ENCODE data around the gene OR10A3.

OR10A3 gene

DNA sequence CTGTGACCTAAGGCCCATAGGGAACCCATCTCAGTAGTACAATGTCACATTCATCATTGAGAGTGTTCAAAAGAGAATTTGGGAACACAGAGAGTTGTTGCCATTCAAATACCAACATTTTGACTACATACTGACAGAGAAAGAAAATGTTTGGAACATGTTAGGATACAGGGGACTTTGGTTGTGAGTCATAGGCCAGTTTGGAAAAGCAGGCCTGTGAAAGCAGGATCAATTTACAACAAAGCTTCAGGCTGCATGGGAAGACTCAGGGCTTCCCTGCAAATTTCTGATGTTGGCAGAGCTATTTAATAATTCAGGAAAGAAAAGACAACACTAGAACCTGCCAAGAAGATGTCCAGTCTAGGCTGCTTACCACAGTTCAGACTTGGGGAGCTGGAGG, 23.4 kb upstream of the OR10A3 start:
- H3K4ac ChIP-seq (ENCODE audit: low read length) = no peak overlapping the region
- H2AFZ ChIP-seq (ENCODE audit: low read length) = peak overlapping the region; percentile 4
- no peak overlapping the region for H3K27ac ChIP-seq (replicated peaks; ENCODE audit: low read length)
- H3K18ac ChIP-seq (ENCODE audit: low read length) = no peak overlapping the region
- H3K9ac ChIP-seq (ENCODE audit: low read depth, low read length, poor library complexity) = no peak overlapping the region
- H3K23ac ChIP-seq (ENCODE audit: low read depth, low read length, poor library complexity) = no peak overlapping the region
- no peak overlapping the region for H2BK5ac ChIP-seq (ENCODE audit: low read length)
- no peak overlapping the region for H3K14ac ChIP-seq (ENCODE audit: low read length)
- H3K36me3 ChIP-seq (replicated peaks in 1 of 2; ENCODE audit: control insufficient read depth in 2 of 2, insufficient read depth in 2 of 2, low read length in 2 of 2) = no peaks in the 10 kb centered on the region
- H2BK12ac ChIP-seq (ENCODE audit: low read length) = no peak overlapping the region
- no peak overlapping the region for H2BK15ac ChIP-seq (ENCODE audit: low read length)
- peaks cover 0 to 28% (median 0%) of the 10 kb centered on the region in 3 experiments for H3K27me3 ChIP-seq (ENCODE audit: control insufficient read depth in 3 of 3, insufficient read depth in 3 of 3, low read depth in 1 of 3, low read length in 3 of 3)
- no peaks in the 10 kb centered on the region for H3K79me1 ChIP-seq (ENCODE audit: low read depth, low read length)
- H3K4me1 ChIP-seq (ENCODE audit: control insufficient read depth in 2 of 2, insufficient read depth in 1 of 2, low read depth in 1 of 2, low read length in 2 of 2) = no peaks in the 10 kb centered on the region
- H3K9me3 ChIP-seq (replicated peaks in 1 of 2; ENCODE audit: control insufficient read depth in 2 of 2, insufficient read depth in 1 of 2, low read depth in 1 of 2, low read length in 2 of 2) = peaks cover 3% of the 10 kb centered on the region in 2 donors
- H2AK5ac ChIP-seq (ENCODE audit: low read depth, low read length) = no peak overlapping the region
- no peak for DNase-seq (ENCODE audit: low spot score)
- H4K8ac ChIP-seq (ENCODE audit: low read depth, low read length) = no peak overlapping the region
- no peak overlapping the region for H4K91ac ChIP-seq (ENCODE audit: low read depth, low read length, poor library complexity)
- no peak overlapping the region for H3K4me3 ChIP-seq (ENCODE audit: low read length in 2 of 2)
- no peak overlapping the region for H3K4me2 ChIP-seq (ENCODE audit: insufficient read depth, low read length, poor library complexity, severe bottlenecking)
- H2BK120ac ChIP-seq (ENCODE audit: low read depth, low read length) = no peak overlapping the region

DNA sequence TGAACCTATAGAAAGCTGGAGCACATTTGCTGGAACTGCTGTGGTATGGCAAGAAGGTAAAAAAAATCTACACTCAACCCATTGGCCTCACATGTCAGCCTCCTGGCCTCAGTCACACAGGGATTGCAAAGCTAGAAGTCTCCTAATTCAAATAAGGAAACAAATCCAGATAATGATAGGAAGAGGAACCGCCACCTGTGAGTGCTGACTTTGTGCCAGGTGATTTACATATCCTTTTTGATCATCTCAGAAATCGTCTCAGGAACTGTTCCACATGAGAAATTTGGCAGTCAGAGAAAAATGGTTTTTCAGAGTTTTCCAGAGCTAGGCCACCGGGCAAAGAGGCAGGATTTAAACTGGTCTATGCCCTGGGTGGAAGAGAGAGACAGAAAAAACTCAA, 22.8 kb upstream of the OR10A3 start:
- Histone ChIP-seq H2BK120ac (ENCODE audit: low read depth, low read length) (no peak overlapping the region), H3K9ac (ENCODE audit: low read depth, low read length, poor library complexity) (no peak overlapping the region), H3K4me1 (ENCODE audit: control insufficient read depth in 2 of 2, insufficient read depth in 1 of 2, low read depth in 1 of 2, low read length in 2 of 2) (no peaks in the 10 kb centered on the region), H3K18ac (ENCODE audit: low read length) (no peak overlapping the region), H2BK15ac (ENCODE audit: low read length) (no peak overlapping the region), H3K14ac (ENCODE audit: low read length) (no peak overlapping the region), H2BK12ac (ENCODE audit: low read length) (no peak overlapping the region), H3K23ac (ENCODE audit: low read depth, low read length, poor library complexity) (no peak overlapping the region), H3K4me2 (ENCODE audit: insufficient read depth, low read length, poor library complexity, severe bottlenecking) (no peak overlapping the region), H3K36me3 (replicated peaks in 1 of 2; ENCODE audit: control insufficient read depth in 2 of 2, insufficient read depth in 2 of 2, low read length in 2 of 2) (no peaks in the 10 kb centered on the region), H3K9me3 (replicated peaks in 1 of 2; ENCODE audit: control insufficient read depth in 2 of 2, insufficient read depth in 1 of 2, low read depth in 1 of 2, low read length in 2 of 2) (peaks cover 3% of the 10 kb centered on the region in 2 donors), H3K79me1 (ENCODE audit: low read depth, low read length) (no peaks in the 10 kb centered on the region), H3K4ac (ENCODE audit: low read length) (no peak overlapping the region), H2AK5ac (ENCODE audit: low read depth, low read length) (no peak overlapping the region), H3K27ac (replicated peaks; ENCODE audit: low read length) (no peak overlapping the region), H4K8ac (ENCODE audit: low read depth, low read length) (no peak overlapping the region), H3K27me3 (ENCODE audit: control insufficient read depth in 3 of 3, insufficient read depth in 3 of 3, low read depth in 1 of 3, low read length in 3 of 3) (peaks cover 0 to 24% (median 0%) of the 10 kb centered on the region in 3 experiments), H2BK5ac (ENCODE audit: low read length) (no peak overlapping the region), H4K91ac (ENCODE audit: low read depth, low read length, poor library complexity) (no peak overlapping the region), H3K4me3 (ENCODE audit: low read length in 2 of 2) (no peak overlapping the region), H2AFZ (ENCODE audit: low read length) (no peak overlapping the region)
- no peak for DNase-seq (ENCODE audit: low spot score)
- no CpG with 5 or more reads among the region's 3 CpGs for WGBS, 2 donors (ENCODE audit: extremely low coverage in 2 of 2, insufficient read length in 2 of 2, insufficient replicate concordance in 1 of 2)

DNA sequence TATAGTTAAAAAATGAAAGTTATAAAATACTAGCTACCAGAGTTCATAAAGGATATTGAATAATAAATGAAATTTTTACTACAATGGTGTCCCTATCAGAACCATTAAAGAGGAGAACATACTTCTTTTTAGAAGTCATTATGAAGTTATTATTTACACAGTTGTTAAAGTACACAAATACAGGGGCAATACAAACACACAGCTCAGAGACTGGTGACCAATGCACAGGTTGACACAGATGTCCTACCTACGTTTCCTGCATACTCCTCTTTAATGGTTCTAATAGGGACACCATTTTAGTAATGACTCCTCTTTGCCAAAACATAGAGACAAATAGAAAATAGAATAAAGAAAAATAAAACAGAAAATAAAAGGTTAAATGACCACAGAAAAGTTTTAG, 13.7 kb upstream of the OR10A3 start:
- H3K18ac ChIP-seq (ENCODE audit: low read length) = no peak overlapping the region
- H2BK5ac ChIP-seq (ENCODE audit: low read length) = no peak overlapping the region
- H3K14ac ChIP-seq (ENCODE audit: low read length) = no peak overlapping the region
- no peak overlapping the region for H3K23ac ChIP-seq (ENCODE audit: low read depth, low read length, poor library complexity)
- H3K79me1 ChIP-seq (ENCODE audit: low read depth, low read length) = no peaks in the 10 kb centered on the region
- H2BK15ac ChIP-seq (ENCODE audit: low read length) = no peak overlapping the region
- no peak overlapping the region for H3K4me3 ChIP-seq (ENCODE audit: low read length in 2 of 2)
- H4K8ac ChIP-seq (ENCODE audit: low read depth, low read length) = no peak overlapping the region
- H3K4me1 ChIP-seq (ENCODE audit: control insufficient read depth in 2 of 2, insufficient read depth in 1 of 2, low read depth in 1 of 2, low read length in 2 of 2) = no peaks in the 10 kb centered on the region
- H3K4ac ChIP-seq (ENCODE audit: low read length) = no peak overlapping the region
- H2AK5ac ChIP-seq (ENCODE audit: low read depth, low read length) = no peak overlapping the region
- no peak for DNase-seq (ENCODE audit: low spot score)
- no peak overlapping the region for H2BK120ac ChIP-seq (ENCODE audit: low read depth, low read length)
- no CpG with 5 or more reads among the region's 1 CpG for WGBS, 2 donors (ENCODE audit: extremely low coverage in 2 of 2, insufficient read length in 2 of 2, insufficient replicate concordance in 1 of 2)
- no peak overlapping the region for H2AFZ ChIP-seq (ENCODE audit: low read length)
- H3K27me3 ChIP-seq (ENCODE audit: control insufficient read depth in 3 of 3, insufficient read depth in 3 of 3, low read depth in 1 of 3, low read length in 3 of 3) = no peaks in the 10 kb centered on the region
- no peaks in the 10 kb centered on the region for H3K36me3 ChIP-seq (replicated peaks in 1 of 2; ENCODE audit: control insufficient read depth in 2 of 2, insufficient read depth in 2 of 2, low read length in 2 of 2)
- H3K4me2 ChIP-seq (ENCODE audit: insufficient read depth, low read length, poor library complexity, severe bottlenecking) = no peak overlapping the region
- no peak overlapping the region for H2BK12ac ChIP-seq (ENCODE audit: low read length)
- no peak overlapping the region for H4K91ac ChIP-seq (ENCODE audit: low read depth, low read length, poor library complexity)
- H3K9ac ChIP-seq (ENCODE audit: low read depth, low read length, poor library complexity) = no peak overlapping the region
- no peak overlapping the region for H3K27ac ChIP-seq (replicated peaks; ENCODE audit: low read length)
- no peaks in the 10 kb centered on the region for H3K9me3 ChIP-seq (replicated peaks in 1 of 2; ENCODE audit: control insufficient read depth in 2 of 2, insufficient read depth in 1 of 2, low read depth in 1 of 2, low read length in 2 of 2)

DNA sequence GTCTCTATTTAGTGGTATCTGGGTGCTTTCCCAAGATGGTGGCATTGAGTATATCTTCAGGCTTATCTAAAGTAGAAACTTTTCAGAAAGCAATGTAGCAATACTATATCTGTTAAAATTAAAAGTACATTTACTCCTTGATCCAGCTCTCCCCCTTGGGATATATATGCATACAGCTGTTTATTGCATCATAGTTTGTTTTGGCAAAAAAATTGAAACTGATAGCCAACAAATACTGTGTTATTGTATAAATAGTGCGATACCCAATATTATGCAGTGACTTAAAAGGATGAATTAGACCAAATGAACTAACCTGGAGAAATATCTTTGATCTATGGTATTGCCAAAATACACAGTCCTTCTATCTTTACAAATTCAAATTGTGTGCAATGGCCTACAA, 8.4 kb upstream of the OR10A3 start:
- Histone ChIP-seq H3K14ac (ENCODE audit: low read length) (no peak overlapping the region), H3K18ac (ENCODE audit: low read length) (no peak overlapping the region), H2BK12ac (ENCODE audit: low read length) (no peak overlapping the region), H3K4me1 (ENCODE audit: control insufficient read depth in 2 of 2, insufficient read depth in 1 of 2, low read depth in 1 of 2, low read length in 2 of 2) (no peaks in the 10 kb centered on the region), H3K4me3 (ENCODE audit: low read length in 2 of 2) (no peak overlapping the region), H3K27me3 (ENCODE audit: control insufficient read depth in 3 of 3, insufficient read depth in 3 of 3, low read depth in 1 of 3, low read length in 3 of 3) (peaks cover 0 to 13% (median 0%) of the 10 kb centered on the region in 3 experiments), H3K9me3 (replicated peaks in 1 of 2; ENCODE audit: control insufficient read depth in 2 of 2, insufficient read depth in 1 of 2, low read depth in 1 of 2, low read length in 2 of 2) (peaks cover under 1 to 3% of the 10 kb centered on the region in 2 donors), H3K23ac (ENCODE audit: low read depth, low read length, poor library complexity) (no peak overlapping the region), H4K91ac (ENCODE audit: low read depth, low read length, poor library complexity) (no peak overlapping the region), H2AFZ (ENCODE audit: low read length) (no peak overlapping the region), H4K8ac (ENCODE audit: low read depth, low read length) (no peak overlapping the region), H2BK5ac (ENCODE audit: low read length) (no peak overlapping the region), H3K4me2 (ENCODE audit: insufficient read depth, low read length, poor library complexity, severe bottlenecking) (peak overlapping the region; percentile 4), H3K27ac (replicated peaks; ENCODE audit: low read length) (no peak overlapping the region), H2BK120ac (ENCODE audit: low read depth, low read length) (no peak overlapping the region), H3K36me3 (replicated peaks in 1 of 2; ENCODE audit: control insufficient read depth in 2 of 2, insufficient read depth in 2 of 2, low read length in 2 of 2) (no peaks in the 10 kb centered on the region), H2AK5ac (ENCODE audit: low read depth, low read length) (no peak overlapping the region), H3K4ac (ENCODE audit: low read length) (no peak overlapping the region), H2BK15ac (ENCODE audit: low read length) (no peak overlapping the region), H3K9ac (ENCODE audit: low read depth, low read length, poor library complexity) (no peak overlapping the region), H3K79me1 (ENCODE audit: low read depth, low read length) (no peaks in the 10 kb centered on the region)
- no CpG with 5 or more reads among the region's 1 CpG for WGBS, 2 donors (ENCODE audit: extremely low coverage in 2 of 2, insufficient read length in 2 of 2, insufficient replicate concordance in 1 of 2)
- no peak for DNase-seq (ENCODE audit: low spot score)

Measured in neuronal stem cell (in vitro differentiated cells).